CD14-positive monocyte (primary cell): ENCODE results near the gene GNAT2. TPM values are rescaled to one million over a fixed set of nuclear protein-coding genes. Genes with fewer than 3 reads are reported as not detected.

Experiments
- DNase-seq, 3 donors: peaks; one replicate each; pipeline ENCODE4 v3.0.0-alpha.2; 2011 to 2022
- H2AFZ ChIP-seq: 2 replicates; pipeline ENCODE4 v1.6.0; 2012; ENCODE audit warnings: mild to moderate bottlenecking, low read depth, low read length, inconsistent platforms; ENCODE audit not compliant: insufficient read depth, poor library complexity, severe bottlenecking
- H3K27ac ChIP-seq, 2 donors: 1 replicate in 1 of 2; 2 replicates in 1 of 2; pipeline ENCODE4 v1.5.1; 2012 to 2013; ENCODE audit warnings: low read length in 2 of 2, control low read depth in 1 of 2, inconsistent platforms in 1 of 2, low read depth in 1 of 2, mild to moderate bottlenecking in 1 of 2
- H3K27me3 ChIP-seq, 2 donors: one replicate each; pipeline versions ENCODE4 v1.6.0 to v1.6.1; 2011 to 2013; ENCODE audit warnings: low read length in 2 of 2; ENCODE audit not compliant: control insufficient read depth in 2 of 2, insufficient read depth in 2 of 2
- H3K36me3 ChIP-seq, 2 donors: replicated peaks in 1 of 2; 1 replicate in 1 of 2; 2 replicates in 1 of 2; pipeline versions ENCODE4 v1.5.1 to v1.6.1; 2012 to 2013; ENCODE audit warnings: low read length in 2 of 2, control low read depth in 1 of 2, inconsistent platforms in 1 of 2, mild to moderate bottlenecking in 1 of 2; ENCODE audit not compliant: insufficient read depth in 2 of 2, control insufficient read depth in 1 of 2
- H3K4me1 ChIP-seq, 2 donors: 1 replicate in 1 of 2; 2 replicates in 1 of 2; pipeline versions ENCODE4 v1.5.1 to v1.6.1; 2012 to 2013; ENCODE audit warnings: low read length in 2 of 2, control low read depth in 1 of 2, inconsistent platforms in 1 of 2, mild to moderate bottlenecking in 1 of 2, moderate library complexity in 1 of 2; ENCODE audit not compliant: insufficient read depth in 2 of 2, control insufficient read depth in 1 of 2
- H3K4me2 ChIP-seq: replicated peaks from 2 replicates; pipeline ENCODE3; 2012; ENCODE audit warnings: low read length, moderate library complexity, mild to moderate bottlenecking; ENCODE audit not compliant: poor library complexity, severe bottlenecking; ENCODE audit errors: extremely low read depth
- H3K4me3 ChIP-seq, 3 experiments: fragments of 200-600 bp in 1 of 3; sonication (generic) in 1 of 3; replicated peaks in 1 of 3; 1 replicate in 2 of 3; 2 replicates in 1 of 3; pipeline ENCODE4 v1.5.1; 2011 to 2013; ENCODE audit warnings: low read length in 3 of 3, mild to moderate bottlenecking in 3 of 3, control low read depth in 2 of 3, low read depth in 2 of 3, inconsistent platforms in 1 of 3, moderate library complexity in 1 of 3
- H3K79me2 ChIP-seq: 2 replicates; pipeline ENCODE4 v1.6.0; 2012; ENCODE audit warnings: mild to moderate bottlenecking, control low read depth, inconsistent platforms, low read length, moderate library complexity; ENCODE audit not compliant: insufficient read depth
- H3K9ac ChIP-seq: 2 replicates; pipeline ENCODE4 v1.6.0; 2017; ENCODE audit warnings: low read length, mild to moderate bottlenecking; ENCODE audit not compliant: insufficient read depth, poor library complexity, severe bottlenecking
- H3K9me3 ChIP-seq, 2 donors: replicated peaks in 1 of 2; 1 replicate in 1 of 2; 2 replicates in 1 of 2; pipeline versions ENCODE4 v1.5.1 to v1.6.1; 2012 to 2013; ENCODE audit warnings: low read length in 2 of 2, control low read depth in 1 of 2; ENCODE audit not compliant: control insufficient read depth in 1 of 2, insufficient read depth in 1 of 2
- H4K20me1 ChIP-seq: 2 replicates; pipeline ENCODE4 v1.6.0; 2012; ENCODE audit warnings: mild to moderate bottlenecking, low read length, control low read depth, moderate library complexity; ENCODE audit not compliant: insufficient read depth
- H3K27ac Mint-ChIP-seq, 7 donors: one replicate each; pipeline ENCODE4 v1.8.0; 2020; ENCODE audit warnings: mild to moderate bottlenecking in 7 of 7, mixed read lengths in 7 of 7, moderate library complexity in 6 of 7, inconsistent platforms in 2 of 7
- H3K27me3 Mint-ChIP-seq, 3 donors: one replicate each; pipeline ENCODE4 v1.8.0; 2021 to 2022; ENCODE audit warnings: low read depth in 3 of 3, mild to moderate bottlenecking in 3 of 3, mixed read lengths in 3 of 3, moderate library complexity in 3 of 3, inconsistent platforms in 1 of 3
- H3K36me3 Mint-ChIP-seq, 2 donors: one replicate each; pipeline ENCODE4 v1.8.0; 2020; ENCODE audit warnings: mixed read lengths in 2 of 2, inconsistent platforms in 1 of 2, mild to moderate bottlenecking in 1 of 2
- H3K4me1 Mint-ChIP-seq: one replicate; pipeline ENCODE4 v1.8.0; 2020; ENCODE audit warnings: mild to moderate bottlenecking, mixed read lengths
- H3K4me3 Mint-ChIP-seq, 2 donors: one replicate each; pipeline ENCODE4 v1.8.0; 2020; ENCODE audit warnings: mild to moderate bottlenecking in 2 of 2, mixed read lengths in 2 of 2, moderate library complexity in 1 of 2
- H3K9me3 Mint-ChIP-seq, 7 donors: one replicate each; pipeline ENCODE4 v1.8.0; 2020 to 2022; ENCODE audit warnings: mixed read lengths in 7 of 7, mild to moderate bottlenecking in 6 of 7, moderate library complexity in 6 of 7, inconsistent platforms in 2 of 7
- CTCF ChIP-seq: fragments of 200-600 bp; IDR thresholded peaks from one replicate; pipeline ENCODE4 v1.8.0; 2022; ENCODE audit warnings: antibody characterized with exemption, mild to moderate bottlenecking
- WGBS: methylation state at CpG from one replicate; pipeline ENCODE4 v1.1.5; 2013; ENCODE audit warnings: missing lambda C conversion rate; ENCODE audit not compliant: insufficient coverage; 5-methylcytosine and 5-hydroxymethylcytosine counted together
- intact Hi-C, 2 donors: fragments of 100-400 bp; cut with micrococcal nuclease; formaldehyde crosslinking; loops; one replicate each; pipeline versions ENCODE4 v1.15.0 to v1.15.1; 2023
- polyA plus RNA-seq, 3 donors: library from polyadenylated mRNA; depleted of rRNA in 1 of 3; unstranded in 2 of 3; stranded (reverse) in 1 of 3; fragments of 300-500 nt in 2 of 3; fragments of >200 nt in 1 of 3; fragmentation: Illumina TruSeq in 2 of 3; gene quantifications; 1 replicate in 2 of 3; 2 replicates in 1 of 3; pipeline ENCODE4 v1.2.3, GENCODE V29; 2012 to 2021

The GNAT2 gene
- polyA plus RNA-seq, 3 donors, result 0.05 TPM; not detected in 2

DNA sequence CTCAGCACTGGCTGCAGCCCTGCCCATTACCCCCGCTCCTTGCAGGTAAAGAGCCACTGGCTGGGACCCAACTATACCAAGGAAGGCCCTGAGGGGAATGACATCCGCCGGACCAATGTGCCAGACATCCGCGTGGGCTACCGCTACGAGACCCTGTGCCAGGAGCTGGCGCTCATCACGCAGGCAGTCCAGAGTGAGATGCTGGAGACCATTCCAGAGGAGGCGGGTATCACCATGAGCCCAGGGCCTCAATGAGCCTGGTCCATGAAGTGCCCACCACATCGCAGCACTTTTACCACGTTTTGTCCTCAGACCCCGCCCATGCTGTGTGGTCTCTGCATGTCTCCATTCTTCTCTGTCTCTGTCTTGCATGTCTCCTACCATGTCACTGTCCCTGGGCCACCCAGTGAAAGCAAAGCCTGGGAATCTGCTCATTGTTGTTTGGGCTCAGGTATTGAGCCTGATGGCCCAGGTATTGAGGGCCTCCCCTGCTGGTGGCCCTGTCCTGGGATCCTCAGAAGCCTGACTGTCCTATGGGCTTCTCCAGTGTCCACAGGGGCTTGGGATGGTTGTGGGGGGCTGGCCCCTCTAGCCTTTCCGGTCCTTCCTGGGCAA, 11.6 kb upstream of the GNAT2 start:
- H3K4me1 Mint-ChIP-seq, result peaks cover 14% of the 10 kb centered on the region
- H3K9me3 Mint-ChIP-seq, result peaks cover 0 to 2% (median 0%) of the 10 kb centered on the region in 7 donors
- WGBS, result 95% methylated on average over 14 of the region's 14 CpGs
- peaks cover 66% of the 10 kb centered on the region for H4K20me1 ChIP-seq
- no peak overlapping the region for H3K27ac Mint-ChIP-seq
- DNase-seq, result no peak
- peaks cover 0 to 6% (median 5%) of the 10 kb centered on the region in 3 donors for H3K27me3 Mint-ChIP-seq
- no peaks in the 10 kb centered on the region for H3K27me3 ChIP-seq
- no peak for TF ChIP-seq CTCF
- no peak overlapping the region for H3K4me2 ChIP-seq
- no peak overlapping the region for H3K4me3 Mint-ChIP-seq
- H3K79me2 ChIP-seq, result no peaks in the 10 kb centered on the region
- H3K36me3 ChIP-seq, result peaks cover 64 to 67% of the 10 kb centered on the region in 2 donors
- H3K4me3 ChIP-seq, result no peak overlapping the region
- no peak overlapping the region for H3K9ac ChIP-seq
- H2AFZ ChIP-seq, result no peak overlapping the region
- H3K9me3 ChIP-seq, result no peaks in the 10 kb centered on the region
- peaks cover 60 to 66% of the 10 kb centered on the region in 2 donors for H3K36me3 Mint-ChIP-seq
- intact Hi-C loops, result no loop called here
- H3K27ac ChIP-seq, result no peak overlapping the region
- H3K4me1 ChIP-seq, result peaks cover 9 to 13% of the 10 kb centered on the region in 2 donors

GRCh38 chr1:109630081-109630897, 10.9 kb upstream of the GNAT2 start:
- H3K27me3 ChIP-seq, result no peaks in the 10 kb centered on the region
- intact Hi-C loops, result no loop called here
- no peak overlapping the region for H3K4me3 Mint-ChIP-seq
- H3K4me1 ChIP-seq, result peaks cover 9 to 12% of the 10 kb centered on the region in 2 donors
- peaks cover 3% of the 10 kb centered on the region for H3K79me2 ChIP-seq
- H3K9me3 Mint-ChIP-seq, result peaks cover 0 to 2% (median 0%) of the 10 kb centered on the region in 7 donors
- peaks cover 73% of the 10 kb centered on the region for H4K20me1 ChIP-seq
- H3K36me3 Mint-ChIP-seq, result peaks cover 67 to 73% of the 10 kb centered on the region in 2 donors
- H3K4me1 Mint-ChIP-seq, result peaks cover 13% of the 10 kb centered on the region
- peak overlapping the region in 3 of 7 donors; percentile 15 to 77 (median 57) for H3K27ac Mint-ChIP-seq
- no peak overlapping the region for H3K4me2 ChIP-seq
- no peak overlapping the region for H3K27ac ChIP-seq
- no peak overlapping the region for H3K9ac ChIP-seq
- H3K27me3 Mint-ChIP-seq, result peaks cover 0 to 5% (median 4%) of the 10 kb centered on the region in 3 donors
- no peaks in the 10 kb centered on the region for H3K9me3 ChIP-seq
- peaks cover 71 to 74% of the 10 kb centered on the region in 2 donors for H3K36me3 ChIP-seq
- H3K4me3 ChIP-seq, result no peak overlapping the region
- WGBS, result 97% methylated on average over 16 of the region's 30 CpGs
- TF ChIP-seq CTCF, result peak; percentile 57
- DNase-seq, result peak in 1 of 3 donors; percentile 28
- H2AFZ ChIP-seq, result no peak overlapping the region
